ENCODE results near the gene ACAD8.

GRCh38 chr11:134312223-134312622, 58.9 kb downstream of the ACAD8 start:
- TF ChIP-seq, protein P1, sequence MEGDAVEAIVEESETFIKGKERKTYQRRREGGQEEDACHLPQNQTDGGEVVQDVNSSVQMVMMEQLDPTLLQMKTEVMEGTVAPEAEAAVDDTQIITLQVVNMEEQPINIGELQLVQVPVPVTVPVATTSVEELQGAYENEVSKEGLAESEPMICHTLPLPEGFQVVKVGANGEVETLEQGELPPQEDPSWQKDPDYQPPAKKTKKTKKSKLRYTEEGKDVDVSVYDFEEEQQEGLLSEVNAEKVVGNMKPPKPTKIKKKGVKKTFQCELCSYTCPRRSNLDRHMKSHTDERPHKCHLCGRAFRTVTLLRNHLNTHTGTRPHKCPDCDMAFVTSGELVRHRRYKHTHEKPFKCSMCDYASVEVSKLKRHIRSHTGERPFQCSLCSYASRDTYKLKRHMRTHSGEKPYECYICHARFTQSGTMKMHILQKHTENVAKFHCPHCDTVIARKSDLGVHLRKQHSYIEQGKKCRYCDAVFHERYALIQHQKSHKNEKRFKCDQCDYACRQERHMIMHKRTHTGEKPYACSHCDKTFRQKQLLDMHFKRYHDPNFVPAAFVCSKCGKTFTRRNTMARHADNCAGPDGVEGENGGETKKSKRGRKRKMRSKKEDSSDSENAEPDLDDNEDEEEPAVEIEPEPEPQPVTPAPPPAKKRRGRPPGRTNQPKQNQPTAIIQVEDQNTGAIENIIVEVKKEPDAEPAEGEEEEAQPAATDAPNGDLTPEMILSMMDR (IDR thresholded peaks at IDR 0.05; ENCODE audit: control extremely low read depth in 1 of 3, insufficient read depth in 1 of 3, low read depth in 1 of 3, low read length in 3 of 3) = no peak
- no peak for TF ChIP-seq TAF1 (IDR thresholded peaks at IDR 0.05; ENCODE audit: low read depth, low read length)
- TF ChIP-seq RXRA (IDR thresholded peaks at IDR 0.05; ENCODE audit: insufficient read depth, low read depth, low read length) = no peak
- TF ChIP-seq SIRT6 (IDR thresholded peaks at IDR 0.05; ENCODE audit: low read length) = no peak
- TF ChIP-seq NRF1 (IDR thresholded peaks at IDR 0.05; ENCODE audit: low read depth, low read length) = no peak
- TF ChIP-seq POLR2AphosphoS5 (IDR thresholded peaks at IDR 0.05; ENCODE audit: low read depth, low read length) = no peak
- TF ChIP-seq EZH2 (IDR thresholded peaks at IDR 0.05; ENCODE audit: low read depth, low read length, severe bottlenecking) = no peak
- no peak for TF ChIP-seq SP1 (IDR thresholded peaks at IDR 0.05; ENCODE audit: low read depth, low read length)
- no peak for TF ChIP-seq POLR2A (IDR thresholded peaks at IDR 0.05; ENCODE audit: control extremely low read depth in 1 of 2, low read depth in 2 of 2, low read length in 2 of 2)
- TF ChIP-seq RAD21 (IDR thresholded peaks at IDR 0.05 in 1 of 2, conservative IDR thresholded peaks at IDR 0.05 in 1 of 2; ENCODE audit: low read depth in 2 of 2, low read length in 2 of 2) = no peak
- no peak for TF ChIP-seq CREB1 (IDR thresholded peaks at IDR 0.05)
- no peak for TF ChIP-seq SUZ12 (IDR thresholded peaks at IDR 0.05; ENCODE audit: low read length)

All from H1 (cell line).